HG03575 (cell line): ENCODE measurements around the gene FAM227B.
A peak's percentile ranks its signal among the peaks of the same experiment; 100 is the strongest.
"Not testable (repeated sequence)": the region's sequence is repeated elsewhere in the genome, so short reads cannot be mapped to it uniquely, and the experiment has no call there.

Source experiments
- ATAC-seq: cut with Tn5 transposase; IDR thresholded peaks from one replicate; pipeline ENCODE4 v1.9.1; 2021; ENCODE audit not compliant: unreplicated experiment, insufficient number of reproducible peaks, low FRiP score; ENCODE audit errors: extremely low read depth

Gene FAM227B

DNA sequence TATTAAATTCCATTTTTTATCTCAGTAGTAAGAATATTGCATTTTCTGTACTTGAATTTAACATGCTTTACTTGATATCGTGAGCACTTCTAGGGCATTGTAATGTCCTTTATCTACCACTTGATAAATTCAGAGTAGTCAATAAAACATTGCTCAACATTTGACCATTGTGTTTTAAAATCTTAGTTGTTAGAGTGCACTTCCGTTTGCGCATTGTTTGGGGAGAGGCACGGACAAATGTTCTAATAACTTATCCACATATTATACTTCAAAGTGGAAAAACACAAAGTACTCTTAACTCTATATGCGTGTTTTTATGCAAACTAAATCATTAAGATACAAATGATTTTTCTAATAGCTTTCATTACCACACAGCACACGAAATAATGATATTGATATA is 419 bp downstream of the FAM227B start:
- no peak for ATAC-seq

DNA sequence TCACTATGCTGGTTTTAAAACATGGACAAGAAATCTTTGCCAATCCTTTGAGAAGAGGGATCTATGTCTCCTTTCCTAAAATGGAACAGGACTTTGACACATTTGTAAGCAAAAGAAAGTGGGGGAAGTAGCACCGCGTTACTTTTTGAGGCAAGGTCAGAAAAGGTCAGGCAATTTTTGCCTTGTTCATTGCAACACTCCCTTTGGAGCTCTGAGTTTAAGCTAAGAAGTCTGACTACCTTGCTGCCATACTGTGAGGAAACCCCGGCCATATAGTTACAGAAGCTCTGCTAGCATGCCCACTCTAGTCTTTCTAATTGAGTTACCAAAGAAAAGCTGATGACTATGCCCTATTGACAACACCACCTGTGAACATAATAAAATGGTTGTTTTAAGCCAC is 1.4 kb downstream of the FAM227B start:
- ATAC-seq, result no peak

DNA sequence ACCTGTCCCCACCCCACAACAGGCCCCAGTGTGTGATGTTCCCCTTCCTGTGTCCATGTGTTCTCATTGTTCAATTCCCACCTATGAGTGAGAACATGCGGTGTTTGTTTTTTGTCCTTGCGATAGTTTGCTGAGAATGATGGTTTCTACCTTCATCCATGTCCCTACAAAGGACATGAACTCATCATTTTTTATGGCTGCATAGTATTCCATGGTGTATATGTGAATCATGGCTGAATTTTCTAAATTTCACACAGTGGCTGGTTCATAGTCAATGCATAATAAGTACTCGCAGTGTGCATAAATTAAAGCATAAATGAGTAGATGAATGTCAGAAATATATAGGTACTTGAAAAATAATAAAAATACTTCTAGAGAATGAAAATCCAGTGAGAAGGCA is 8.4 kb downstream of the FAM227B start:
- ATAC-seq, result not testable (repeated sequence)

DNA sequence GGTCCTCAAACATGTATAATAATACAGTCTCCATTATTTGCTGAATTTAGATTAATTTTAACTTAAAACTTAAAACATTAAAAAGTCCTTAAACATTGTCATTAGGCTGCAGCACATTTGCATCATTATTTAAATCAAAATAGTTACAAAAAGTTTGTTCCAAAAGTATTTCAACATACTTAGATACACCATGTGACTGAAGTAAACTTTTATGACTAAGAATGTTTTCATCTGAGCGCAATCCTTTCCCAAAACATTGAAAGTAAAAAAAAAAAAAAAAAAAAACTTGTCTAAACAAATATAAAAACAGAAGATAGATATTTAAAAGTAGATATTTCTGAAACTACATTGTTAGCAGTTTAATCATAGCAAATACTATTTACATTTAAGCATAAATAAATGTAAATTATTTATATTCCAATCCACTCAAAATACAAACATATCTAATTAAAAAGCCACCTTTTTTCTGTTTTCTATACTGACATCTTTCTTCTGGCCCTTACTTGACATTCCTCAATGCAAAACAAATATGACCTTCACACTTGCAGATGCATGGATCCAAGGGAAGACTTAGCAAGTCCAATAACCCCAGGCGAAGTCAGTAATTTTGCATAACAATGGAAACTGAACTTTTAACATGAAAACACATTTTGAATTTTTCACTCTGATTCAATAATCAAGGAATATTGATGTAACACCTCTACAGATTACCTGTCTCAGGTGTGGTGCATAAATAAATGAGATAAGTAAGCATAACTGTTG is 10.3 kb downstream of the FAM227B start:
- no peak for ATAC-seq

DNA sequence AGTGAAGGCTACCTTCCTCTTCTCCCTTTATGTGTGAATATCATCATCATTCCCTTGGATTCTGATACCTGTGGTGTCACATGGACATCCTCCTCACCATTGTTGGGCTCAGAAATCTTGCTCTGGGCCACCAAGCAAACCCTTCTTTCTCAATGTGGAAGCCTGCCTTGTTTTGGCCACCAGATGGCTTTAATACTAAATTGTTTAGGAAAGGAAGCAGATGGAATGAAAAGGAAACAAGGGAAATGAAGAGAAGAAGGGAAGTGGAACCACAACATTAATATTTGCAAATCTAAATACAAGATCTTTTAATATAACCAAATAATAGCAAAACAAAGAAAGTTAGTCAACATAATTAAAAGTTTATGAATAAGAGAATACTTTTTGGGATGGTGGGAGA is 14.0 kb downstream of the FAM227B start:
- ATAC-seq, result no peak

DNA sequence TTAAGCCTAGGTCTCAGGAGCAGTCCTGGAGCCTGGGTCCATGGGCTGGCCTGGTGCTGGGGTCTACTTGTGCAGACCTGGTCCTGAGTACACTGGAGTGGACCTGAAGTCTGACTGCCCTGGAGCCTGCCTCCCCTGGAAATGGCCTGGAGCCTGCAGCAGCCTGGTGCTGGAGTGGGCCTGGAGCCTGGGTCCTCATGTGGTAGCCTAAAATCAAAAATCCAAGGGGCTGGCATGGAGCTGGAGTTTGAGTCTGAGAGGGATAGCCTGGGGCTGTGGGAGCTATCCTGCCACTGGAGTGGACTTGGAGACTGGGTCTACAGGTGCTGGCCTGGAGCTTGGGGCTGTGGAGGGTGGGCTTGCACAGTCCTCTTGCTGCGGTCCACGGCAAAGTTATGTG is 15.0 kb downstream of the FAM227B start:
- no peak for ATAC-seq

DNA sequence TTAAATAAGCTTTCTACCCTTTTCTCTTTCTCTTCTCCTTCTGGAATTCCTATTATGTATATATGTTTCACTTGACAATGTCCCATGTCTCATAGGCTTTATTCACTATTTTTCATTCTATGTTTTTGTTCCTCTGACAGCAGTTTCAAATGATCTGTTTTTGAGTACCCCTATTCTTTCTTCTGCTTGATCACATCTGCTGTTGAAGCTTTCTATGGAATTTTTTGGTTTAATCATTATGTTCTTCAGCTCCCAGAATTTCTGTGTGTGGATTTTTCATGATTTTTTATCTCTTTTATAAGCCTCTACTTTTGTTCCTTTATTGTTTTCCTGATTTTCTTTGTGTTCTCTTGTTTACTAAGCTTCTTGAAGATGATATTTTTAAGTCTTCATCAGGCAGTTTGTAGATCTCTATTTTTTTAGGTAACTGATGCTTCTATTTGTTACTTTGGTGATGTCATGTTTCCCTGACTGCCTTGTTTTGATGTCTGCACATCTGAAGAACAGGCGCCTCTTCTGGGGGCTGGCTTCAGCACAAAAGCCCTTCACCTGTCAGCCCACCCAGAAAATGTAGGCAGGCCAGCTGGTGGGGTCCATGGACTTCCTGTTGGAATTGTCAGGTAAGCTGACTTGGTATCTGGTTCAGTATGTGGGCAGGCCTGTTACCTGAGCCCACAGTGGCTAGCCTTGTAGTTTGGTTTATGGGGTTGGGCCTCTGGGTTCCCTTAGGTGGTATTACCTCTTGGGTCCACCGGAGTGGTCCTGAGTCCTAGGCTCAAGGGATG is 15.8 kb downstream of the FAM227B start:
- no peak for ATAC-seq

DNA sequence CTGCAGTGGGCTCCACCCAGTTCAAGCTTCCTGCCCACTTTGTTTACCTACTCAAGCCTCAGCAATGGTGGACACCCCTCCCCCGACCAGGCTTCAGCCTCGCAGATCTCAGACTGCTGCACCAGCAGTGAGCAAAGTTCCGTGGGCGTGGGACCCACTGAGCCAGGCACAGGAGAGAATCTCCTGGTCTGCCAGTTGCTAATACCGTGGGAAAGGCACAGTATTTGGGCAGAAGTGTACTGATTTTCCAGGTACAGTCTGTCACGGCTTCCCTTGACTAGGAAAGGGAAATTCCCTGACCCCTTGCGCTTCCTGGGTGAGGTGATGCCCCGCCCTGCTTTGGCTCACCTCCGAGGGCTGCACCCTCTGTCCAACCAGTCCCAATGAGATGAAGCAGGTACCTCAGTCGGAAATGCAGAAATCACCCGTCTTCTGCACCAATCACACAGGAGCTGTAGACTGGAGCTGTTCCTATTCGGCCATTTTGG is 27.7 kb downstream of the FAM227B start:
- not testable (repeated sequence) for ATAC-seq

DNA sequence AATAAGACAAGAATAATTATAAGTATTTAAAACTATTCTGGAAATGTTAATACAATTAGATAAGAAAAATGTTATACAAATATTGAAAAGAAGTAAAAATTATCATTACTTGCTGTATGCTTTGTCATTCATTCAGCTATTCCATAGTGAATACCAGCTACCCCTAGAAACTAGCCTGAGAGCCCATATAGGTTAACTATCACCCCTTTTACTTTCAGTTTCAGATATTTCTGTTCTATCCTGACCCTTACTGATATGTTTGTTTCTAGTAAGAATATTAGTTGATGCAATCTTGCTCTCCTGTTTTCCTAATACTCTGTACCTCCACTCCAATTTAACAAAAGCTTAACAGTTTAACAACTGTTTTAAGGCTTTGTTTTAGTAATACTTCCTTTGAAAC is 31.6 kb downstream of the FAM227B start:
- peak; percentile 74 for ATAC-seq

DNA sequence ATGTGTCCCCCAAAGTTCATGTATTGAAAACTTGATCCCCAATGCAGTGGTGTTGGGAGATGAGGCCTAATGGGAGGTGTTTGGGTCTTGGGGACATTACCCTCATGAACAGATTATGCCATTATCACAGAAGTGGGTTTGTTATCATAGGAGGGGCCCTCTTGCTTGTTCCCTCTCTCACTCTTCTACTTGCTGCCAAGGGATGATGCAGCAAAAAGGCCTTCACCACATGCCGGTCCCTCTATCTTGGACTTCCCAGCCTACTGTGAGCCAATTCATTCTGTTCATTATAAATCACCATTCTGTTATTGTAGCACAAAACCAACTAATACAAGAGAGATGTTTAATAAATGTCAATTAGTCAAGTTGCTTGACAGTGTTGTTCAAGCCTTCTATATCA is 47.2 kb downstream of the FAM227B start:
- no peak for ATAC-seq

DNA sequence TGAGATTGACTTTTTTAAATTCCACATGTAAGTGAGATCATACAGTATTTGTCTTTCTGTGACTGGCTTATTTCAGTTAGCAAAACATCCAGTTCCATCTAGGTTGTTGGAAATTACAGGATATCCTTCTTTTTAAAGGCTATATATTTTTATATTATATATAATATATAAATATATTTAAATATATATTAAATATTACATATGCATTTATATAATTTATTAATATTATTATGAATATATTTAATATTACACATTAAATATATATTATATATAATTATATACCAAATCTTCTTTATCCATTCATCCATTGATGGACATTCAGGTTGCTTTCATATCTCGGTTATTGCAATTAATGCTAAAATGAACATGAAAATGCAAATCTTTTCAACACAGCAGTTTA is 49.9 kb downstream of the FAM227B start:
- no peak for ATAC-seq

DNA sequence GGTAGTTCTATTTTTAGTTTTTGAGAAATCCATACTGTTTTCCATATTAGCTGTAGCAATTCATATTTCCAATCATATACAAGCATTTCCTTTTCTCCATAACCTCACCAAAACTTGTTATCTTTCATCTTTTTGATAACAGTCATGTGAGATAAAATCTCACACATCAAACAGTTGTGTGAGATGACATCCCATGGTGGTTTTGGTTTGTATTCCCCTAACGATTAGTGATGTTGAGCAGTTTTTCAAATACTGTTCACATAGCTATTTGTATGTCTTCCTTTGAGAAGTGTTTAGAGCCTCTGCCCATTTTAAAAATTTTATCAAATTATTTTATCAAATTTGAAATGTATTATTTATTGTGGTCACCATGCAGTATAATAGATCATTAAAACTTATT is 50.4 kb downstream of the FAM227B start:
- ATAC-seq, result no peak

DNA sequence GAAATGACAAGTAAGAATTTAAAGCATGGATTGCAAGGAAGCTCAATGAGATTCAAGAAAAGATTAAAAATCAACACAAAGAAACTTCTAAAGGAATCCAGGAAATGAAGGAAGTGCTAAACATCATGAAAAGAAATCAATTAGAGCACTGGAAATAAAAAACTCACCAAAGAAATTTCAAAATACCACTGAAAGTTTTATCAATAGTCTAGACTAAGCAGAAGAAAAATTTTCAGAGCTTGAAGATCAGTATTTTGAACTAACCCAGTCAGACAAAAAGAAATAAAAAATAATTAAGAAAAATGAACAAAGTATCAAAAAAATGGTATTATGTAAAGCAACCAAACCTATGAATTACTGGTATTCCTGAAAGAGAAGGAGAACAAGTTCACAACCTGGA is 60.6 kb downstream of the FAM227B start:
- ATAC-seq, result no peak

DNA sequence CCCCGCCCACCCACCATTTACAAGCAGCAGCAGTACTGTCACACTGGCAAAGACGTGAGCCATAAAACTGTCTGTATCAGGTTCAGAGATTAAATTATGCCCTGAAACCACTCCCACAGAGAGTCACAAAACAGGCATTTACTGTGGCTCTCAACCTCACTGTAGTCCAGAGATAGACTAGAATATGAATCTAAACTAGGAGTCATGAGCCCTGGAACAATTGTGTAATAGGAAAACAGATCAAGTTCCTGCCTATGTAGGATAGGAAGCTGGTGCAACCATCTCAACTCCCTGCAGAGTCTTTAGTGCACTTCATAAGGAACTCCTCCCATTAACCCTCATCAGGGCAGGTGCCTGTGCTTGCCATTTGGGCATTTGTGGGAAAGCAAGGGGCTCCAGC is 61.7 kb downstream of the FAM227B start:
- ATAC-seq, result no peak

DNA sequence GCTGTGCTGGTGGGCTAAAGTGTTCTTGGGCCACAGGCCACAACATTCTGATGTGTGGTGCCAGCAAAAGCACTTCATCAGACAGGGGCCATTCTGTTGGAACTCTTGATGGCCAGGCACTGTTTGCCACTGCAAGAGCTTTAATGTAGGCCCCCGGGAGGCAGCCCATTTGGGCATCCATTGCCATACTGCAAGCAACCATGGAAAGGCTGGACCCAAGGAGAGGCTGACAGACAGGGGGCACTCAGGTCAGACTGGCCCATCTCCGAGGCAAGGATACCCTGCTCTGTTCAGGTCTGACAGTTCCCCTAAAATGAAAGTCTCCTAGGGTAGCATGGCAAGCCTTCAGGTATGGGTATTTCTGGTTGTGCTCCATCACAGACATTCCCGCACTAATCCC is 64.2 kb downstream of the FAM227B start:
- no peak for ATAC-seq

DNA sequence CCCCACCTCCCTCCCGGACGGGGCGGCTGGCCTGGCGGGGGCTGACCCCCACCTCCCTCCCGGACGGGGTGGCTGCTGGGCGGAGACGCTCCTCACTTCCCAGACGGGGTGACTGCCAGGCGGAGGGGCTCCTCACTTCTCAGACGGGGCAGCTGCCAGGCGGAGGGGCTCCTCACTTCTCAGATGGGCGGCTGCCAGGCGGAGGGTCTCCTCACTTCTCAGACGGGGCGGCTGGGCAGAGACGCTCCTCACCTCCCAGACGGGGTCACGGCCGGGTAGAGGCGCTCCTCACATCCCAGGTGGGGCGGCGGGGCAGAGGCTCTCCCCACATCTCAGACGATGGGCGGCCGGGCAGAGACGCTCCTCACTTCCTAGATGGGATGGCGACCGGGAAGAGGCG is 70.3 kb downstream of the FAM227B start:
- not testable (repeated sequence) for ATAC-seq

DNA sequence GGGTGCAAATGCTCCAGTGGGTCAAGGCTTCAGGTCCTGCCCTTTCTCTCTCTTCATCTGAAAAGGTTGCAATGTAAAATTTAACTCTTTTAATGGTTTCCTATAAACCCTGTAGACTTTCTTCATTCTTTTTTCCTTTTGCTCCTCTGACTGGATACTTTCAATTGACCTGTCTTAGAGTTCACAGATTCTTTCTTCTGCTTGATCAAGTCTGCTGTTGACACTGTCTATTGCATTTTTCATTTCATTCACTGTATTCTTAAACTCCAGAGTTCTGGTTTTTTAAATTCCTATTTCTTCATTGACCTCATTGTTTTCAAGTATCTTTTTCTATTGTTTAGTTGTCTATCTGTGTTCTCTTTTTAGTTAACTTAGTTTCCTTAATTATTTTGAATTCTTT is 82.1 kb downstream of the FAM227B start:
- ATAC-seq, result no peak

DNA sequence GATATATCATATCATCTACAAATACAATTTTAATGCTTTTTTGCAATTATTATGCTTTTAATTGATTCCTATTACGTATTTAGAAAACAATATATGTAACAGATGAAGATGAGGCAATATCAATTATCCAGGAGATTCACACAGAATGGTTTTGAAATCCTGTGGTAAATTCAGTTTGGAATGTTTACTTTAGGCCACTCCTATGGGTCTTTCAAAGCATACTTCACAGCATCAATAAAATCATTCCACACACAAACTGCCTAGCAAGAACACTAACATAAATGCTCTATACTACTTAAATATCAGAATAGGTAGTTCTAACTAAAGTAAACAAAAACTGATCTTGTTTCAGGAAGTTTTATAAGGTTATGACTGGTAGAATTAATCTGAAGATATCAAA is 90.5 kb downstream of the FAM227B start:
- ATAC-seq, result no peak

DNA sequence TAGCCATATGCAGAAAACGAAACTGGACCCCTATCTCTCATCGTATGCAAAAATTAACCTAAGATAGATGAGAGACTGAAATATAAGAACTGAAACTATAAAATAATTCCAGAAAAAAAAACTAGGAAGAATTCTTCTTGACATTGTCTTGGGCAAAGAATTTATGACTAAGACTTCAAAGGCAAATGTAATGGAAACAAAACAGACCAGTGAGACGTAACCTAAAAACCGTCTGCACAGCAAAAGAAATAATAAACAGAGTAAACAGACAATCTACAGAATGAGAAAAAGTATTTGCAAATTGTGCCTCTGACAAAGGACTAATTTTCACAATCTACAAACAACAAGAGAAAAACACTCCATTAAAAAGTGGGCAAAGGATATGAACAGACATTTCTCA is 92.3 kb downstream of the FAM227B start:
- ATAC-seq, result no peak

DNA sequence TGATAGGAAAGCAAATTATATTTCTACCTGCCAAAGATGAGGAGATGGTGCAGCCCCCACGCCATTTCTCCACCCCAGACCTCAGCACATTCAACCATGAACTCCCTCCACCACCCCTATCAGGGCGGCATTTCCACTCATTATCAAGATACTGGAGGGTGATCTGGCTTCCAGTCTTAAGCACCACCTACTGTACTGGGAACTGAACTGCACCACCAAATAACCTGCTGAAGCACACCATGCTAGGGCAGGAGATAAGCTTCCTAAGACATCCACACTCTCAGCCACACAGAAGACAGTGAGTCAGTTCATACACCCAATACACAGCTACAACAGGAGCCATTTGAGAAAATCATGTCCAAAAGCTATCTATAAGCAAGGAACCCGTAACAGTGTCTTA is 98.8 kb downstream of the FAM227B start:
- ATAC-seq, result no peak
